Measurements from ENCODE around the gene ADAMTSL5. TPM values are rescaled to one million over a fixed set of nuclear protein-coding genes. Genes with fewer than 3 reads are reported as not detected.
A peak's percentile ranks its signal among the peaks of the same experiment; 100 is the strongest.

Gene ADAMTSL5
- total and polyA plus RNA-seq, 2 of the 8 experiments (the other 6 are each of a cell fraction or from before 2014, with no cell fraction given), result 0.82 to 0.99 TPM

- ChIA-PET POLR2A (ENCODE audit: partially characterized antibody) (no interaction called here), CTCF (ENCODE audit: partially characterized antibody) (no interaction called here)
- no peak overlapping the region for H2AK5ac ChIP-seq (ENCODE audit: low read depth, low read length)
- peaks cover 0 to 10% (median 5%) of the 10 kb centered on the region in 4 experiments; a peak in 6 of 7 replicates for H3K27me3 ChIP-seq (replicated peaks in 1 of 4; ENCODE audit: control insufficient read depth in 3 of 4, extremely low read depth in 1 of 4, insufficient read depth in 3 of 4, low read length in 3 of 4)
- 0 out of 4 replicates have a peak overlapping the region, but pooled peaks of 1 of the 2 experiments have one; percentile 9 for H3K4me2 ChIP-seq (ENCODE audit: insufficient read depth in 1 of 2, low read depth in 2 of 2, low read length in 2 of 2)
- FAIRE-seq (no peak), DNase-seq (ENCODE audit: low read depth in 1 of 2, low spot score in 2 of 2) (no peak)
- no peaks in the 10 kb centered on the region for H3K36me3 ChIP-seq (ENCODE audit: control insufficient read depth in 2 of 4, insufficient read depth in 4 of 4, low read length in 3 of 4)
- H3K79me2 ChIP-seq (ENCODE audit: control insufficient read depth in 1 of 2, insufficient read depth in 2 of 2, low read length in 2 of 2), result no peaks in the 10 kb centered on the region
- no peaks in the 10 kb centered on the region for H3K79me1 ChIP-seq (ENCODE audit: low read depth, low read length)
- H3K9me3 ChIP-seq (ENCODE audit: insufficient read depth in 2 of 2, low read depth in 1 of 2, low read length in 1 of 2), result no peaks in the 10 kb centered on the region
- H2BK15ac ChIP-seq (ENCODE audit: low read length), result peak overlapping the region; percentile 46; the same call in 1 of the 2 replicates
- H3K9ac ChIP-seq (replicated peaks in 1 of 4; ENCODE audit: extremely low read depth in 1 of 4, low read depth in 3 of 4, low read length in 3 of 4), result no peak overlapping the region
- peaks cover 6% of the 10 kb centered on the region; the same call in 1 of the 2 replicates for H3K23me2 ChIP-seq (ENCODE audit: low read depth, low read length)
- no peak overlapping the region for H3K14ac ChIP-seq (ENCODE audit: insufficient read length)
- TF ChIP-seq TEAD4 (IDR thresholded peaks at IDR 0.05; ENCODE audit: low read depth, low read length) (peak; percentile 38; the same call in 1 of the 2 replicates), POLR2A (IDR thresholded peaks at IDR 0.05; ENCODE audit: control extremely low read depth in 1 of 2, low read depth in 2 of 2, low read length in 2 of 2) (no peak)
- H4K8ac ChIP-seq (ENCODE audit: extremely low read depth, insufficient read depth, low read length), result no peak overlapping the region
- no peak overlapping the region for H3K4ac ChIP-seq (replicated peaks; ENCODE audit: insufficient read length, low read depth, low read length)
- H4K5ac ChIP-seq (ENCODE audit: insufficient read length, low read depth, low read length), result no peak overlapping the region
- H2AFZ ChIP-seq (ENCODE audit: low read length), result no peak overlapping the region
- H2BK5ac ChIP-seq (ENCODE audit: low read depth, low read length), result no peak overlapping the region
- H3K23ac ChIP-seq (ENCODE audit: insufficient read length), result no peak overlapping the region
- no peak overlapping the region for H2BK12ac ChIP-seq (ENCODE audit: low read depth, low read length)
- no peak overlapping the region for H4K91ac ChIP-seq (replicated peaks; ENCODE audit: insufficient read length, low read length)
- no peak overlapping the region for H3K18ac ChIP-seq (ENCODE audit: extremely low read depth, low read length)
- H3K4me1 ChIP-seq (replicated peaks in 1 of 4; ENCODE audit: control insufficient read depth in 3 of 4, insufficient read depth in 4 of 4, low read length in 3 of 4), result peaks cover 0 to 3% (median 0%) of the 10 kb centered on the region in 4 experiments; a peak in 3 of 7 replicates
- no peak overlapping the region for H3K56ac ChIP-seq (replicated peaks; ENCODE audit: insufficient read length, low read depth, low read length)
- H4K20me1 ChIP-seq (replicated peaks in 1 of 2; ENCODE audit: control insufficient read depth in 1 of 2, insufficient read depth in 2 of 2, low read length in 2 of 2), result peaks cover 0 to 6% of the 10 kb centered on the region in 2 experiments
- H3K4me3 ChIP-seq (ENCODE audit: extremely low read depth in 1 of 4, insufficient read depth in 2 of 4, low read depth in 3 of 4, low read length in 4 of 4), result no peak overlapping the region
- H2BK120ac ChIP-seq (replicated peaks; ENCODE audit: low read depth, low read length), result no peak overlapping the region
- H2BK20ac ChIP-seq (ENCODE audit: low read length), result no peak overlapping the region
- H3K27ac ChIP-seq (ENCODE audit: low read depth, low read length), result no peak overlapping the region
- WGBS, 2 experiments (ENCODE audit: extremely low coverage in 1 of 2, insufficient coverage in 1 of 2, insufficient read length in 1 of 2, insufficient replicate concordance in 2 of 2, low coverage in 1 of 2, low lambda C conversion rate in 2 of 2, missing lambda C conversion rate in 1 of 2), result 76% methylated on average over 4 of the region's 25 CpGs; no CpG with 5 or more reads in 1 of the 2 experiments
These were observed 2.4 kb downstream of the ADAMTSL5 start for GRCh38 chr19:1510442-1510806.
